Naive thymus-derived CD8-positive, alpha-beta T cell (primary cell): ENCODE measurements around the gene ASAH2B. TPM values are rescaled to one million over a fixed set of nuclear protein-coding genes. Genes with fewer than 3 reads are reported as not detected.

Experiments used
- ATAC-seq, 2 donors: fragments of 150-1000 bp; cut with Tn5 transposase in 1 of 2; sonication (Bioruptor Pico), chemical (Tn5 transposase) in 1 of 2; 1 replicate in 1 of 2; 2 replicates in 1 of 2; pipeline ENCODE4 v1.10.0; 2021; ENCODE audit warnings: mild to moderate bottlenecking in 2 of 2, moderate library complexity in 2 of 2
- POLR2A ChIA-PET: fragments of 350-600 bp; sonication (Branson Sonifier 250); formaldehyde crosslinking; loops from one replicate; lab custom pipeline; 2021; ENCODE audit warnings: antibody characterized with exemption; lab: Charles Lee
- DNase-seq, 10 donors: peaks; one replicate each; pipeline versions ENCODE4 v3.0.0 to v3.0.0-alpha.2; 2020 to 2022
- H3K27ac Mint-ChIP-seq, 10 donors: one replicate each; pipeline ENCODE4 v1.8.0; 2020 to 2022; ENCODE audit warnings: mild to moderate bottlenecking in 10 of 10, mixed read lengths in 10 of 10, moderate library complexity in 4 of 10, inconsistent platforms in 1 of 10
- H3K27me3 Mint-ChIP-seq, 5 donors: one replicate each; pipeline ENCODE4 v1.8.0; 2021 to 2022; ENCODE audit warnings: mixed read lengths in 5 of 5
- H3K36me3 Mint-ChIP-seq, 3 donors: one replicate each; pipeline ENCODE4 v1.8.0; 2020 to 2022; ENCODE audit warnings: mixed read lengths in 3 of 3, mild to moderate bottlenecking in 2 of 3, inconsistent platforms in 1 of 3
- H3K4me1 Mint-ChIP-seq, 4 donors: one replicate each; pipeline ENCODE4 v1.8.0; 2021 to 2022; ENCODE audit warnings: mixed read lengths in 4 of 4
- H3K4me3 Mint-ChIP-seq, 10 donors: one replicate each; pipeline ENCODE4 v1.8.0; 2020 to 2022; ENCODE audit warnings: mild to moderate bottlenecking in 10 of 10, mixed read lengths in 10 of 10, moderate library complexity in 6 of 10, inconsistent platforms in 1 of 10
- H3K9me3 Mint-ChIP-seq, 9 donors: one replicate each; pipeline ENCODE4 v1.8.0; 2020 to 2022; ENCODE audit warnings: mixed read lengths in 9 of 9, mild to moderate bottlenecking in 3 of 9, inconsistent platforms in 1 of 9, moderate library complexity in 1 of 9
- polyA plus RNA-seq, 3 donors: library from polyadenylated mRNA; unstranded; fragments of 300-500 nt; fragmentation: Illumina TruSeq; gene quantifications; one replicate each; pipeline ENCODE4 v1.2.3, GENCODE V29; 2021
- total RNA-seq, 8 experiments: library from RNA in 2 of 8; stranded (reverse) in 2 of 8; gene quantifications; one replicate each; pipeline ENCODE4 v1.2.3 and lab custom pipeline; 2021 to 2026

ASAH2B gene
- total and polyA plus RNA-seq, 5 experiments from 2014 or later, result 0.74 to 5.3 (median 2.9) TPM

DNA sequence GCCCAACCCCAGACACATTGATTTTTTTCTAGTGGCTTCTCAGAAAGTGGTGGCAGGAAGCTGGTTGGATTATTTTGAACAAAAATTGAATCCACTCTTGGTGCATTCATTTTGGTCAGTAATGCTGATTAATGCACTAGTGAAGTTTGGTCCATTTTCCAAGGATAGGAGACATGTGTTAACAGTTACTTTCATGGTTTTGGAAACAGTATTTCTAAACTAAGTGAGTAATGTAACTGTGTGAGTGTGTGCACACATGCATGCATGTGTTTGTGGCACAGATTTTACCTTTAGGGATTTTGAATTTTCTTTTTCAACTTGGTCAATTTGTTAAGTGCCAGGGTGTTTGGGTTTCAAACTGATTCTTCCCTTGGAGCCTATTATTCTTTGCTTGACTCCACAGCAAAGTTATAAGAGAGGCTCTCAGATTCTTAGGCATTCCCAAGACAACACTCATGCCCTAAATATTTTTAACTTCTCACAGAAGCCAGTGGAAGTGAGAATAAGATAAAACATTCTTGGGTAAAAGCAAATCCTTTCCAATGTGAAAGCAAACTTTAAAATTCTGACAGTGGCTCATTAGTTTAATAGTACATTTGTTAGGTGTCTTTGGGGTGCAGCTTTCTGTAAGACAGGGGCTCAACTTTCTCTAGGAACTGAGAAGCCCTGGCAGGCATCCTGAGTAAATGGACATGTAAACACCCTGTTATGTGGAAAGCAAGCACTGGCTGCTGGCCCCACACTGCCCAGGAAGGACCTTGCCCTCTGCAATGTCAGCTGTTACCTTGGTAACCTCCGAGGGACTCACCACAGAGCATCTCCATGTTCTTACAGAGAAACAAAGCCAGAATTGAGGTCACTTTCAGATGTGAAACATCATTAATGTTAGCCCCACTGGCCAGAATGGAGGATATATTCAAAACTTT is 68.4 kb downstream of the ASAH2B start:
- Mint-ChIP-seq H3K36me3 (no peaks in the 10 kb centered on the region), H3K9me3 (no peaks in the 10 kb centered on the region), H3K27me3 (peaks cover 0 to 7% (median 0%) of the 10 kb centered on the region in 5 donors), H3K4me1 (no peaks in the 10 kb centered on the region), H3K4me3 (no peak overlapping the region), H3K27ac (no peak overlapping the region)
- no peak for DNase-seq
- ATAC-seq, result no peak
- POLR2A ChIA-PET, result no interaction called here

Other genes starting within 250 kb of the ASAH2B start
- gene SGMS1, start 116.0 kb upstream of the ASAH2B start, total RNA-seq, result 10 to 100 TPM; 30.1 to 34.9 TPM
- gene SGMS1, start 116.0 kb upstream of the ASAH2B start, polyA plus RNA-seq, result 10 to 100 TPM in 1 of 3 donors, 1 to 10 TPM in 2; 8.3 to 11.0 (median 8.4) TPM
- gene A1CF, start 145.7 kb downstream of the ASAH2B start, total RNA-seq, result not detected
- not detected for gene A1CF, start 145.7 kb downstream of the ASAH2B start, polyA plus RNA-seq